Tibial nerve (tissue), 3 donors: ENCODE measurements around the gene C18orf63.

Source experiments
- CTCF ChIP-seq, 5 experiments: fragments of 200-600 bp in 3 of 5; fragments of 450-650 bp in 2 of 5; sonication (generic) in 3 of 5; IDR thresholded peaks; one replicate each; pipeline ENCODE4 v1.5.1; 2016 to 2019; ENCODE audit warnings: antibody characterized with exemption in 5 of 5, mild to moderate bottlenecking in 3 of 5, moderate library complexity in 2 of 5
- POLR2A ChIP-seq, 2 donors: fragments of 450-650 bp; IDR thresholded peaks; one replicate each; pipeline ENCODE4 v1.6.1; 2017; ENCODE audit warnings: antibody characterized with exemption in 2 of 2, mild to moderate bottlenecking in 2 of 2, moderate library complexity in 2 of 2

DNA sequence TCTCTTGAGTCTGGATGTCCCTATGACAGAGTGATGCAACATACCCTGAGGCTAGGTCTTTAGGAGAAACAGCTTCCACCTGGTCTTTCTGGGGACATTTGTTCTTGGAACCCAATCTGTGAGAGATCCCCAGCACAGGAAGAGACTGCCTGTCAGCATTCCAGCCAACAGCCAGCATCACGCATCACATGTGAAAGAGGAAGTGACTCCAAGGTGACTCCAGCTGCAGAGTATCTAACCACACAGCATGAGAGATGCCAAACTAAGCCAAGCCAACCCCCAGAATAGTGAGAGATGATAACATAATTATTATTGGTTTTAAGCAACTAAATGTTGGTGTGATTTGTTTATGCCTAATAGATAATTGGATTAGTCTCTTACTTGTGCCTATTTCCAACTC is 35.7 kb downstream of the C18orf63 start:
- TF ChIP-seq CTCF (IDR thresholded peaks at IDR 0.05): no peak
- TF ChIP-seq POLR2A (IDR thresholded peaks at IDR 0.05): no peak
